WI38 (cell line): ENCODE results near the gene OR1E2.
A peak's percentile ranks its signal among the peaks of the same experiment; 100 is the strongest.

Experiments used
- H3K4me3 ChIP-seq: 2 replicates; pipeline ENCODE4 v1.5.1; 2011; ENCODE audit warnings: low read depth, mild to moderate bottlenecking, control low read depth, low read length
- CTCF ChIP-seq: IDR thresholded peaks from 2 replicates; pipeline ENCODE4 v1.5.1; 2012; ENCODE audit warnings: low read depth, mild to moderate bottlenecking, control low read depth, low read length

The OR1E2 gene

GRCh38 chr17:3433741-3434140, at the start of gene OR1E2:
OR1E2 (minus strand) TSS chr17:3433841; CDS start chr17:3433841, 0 bp downstream.
- no peak within 1 kb of the TSS for H3K4me3 ChIP-seq
- no peak for TF ChIP-seq CTCF

GRCh38 chr17:3482852-3483251, 49.2 kb upstream of the OR1E2 start:
- no peak overlapping the region for H3K4me3 ChIP-seq
- no peak for TF ChIP-seq CTCF

GRCh38 chr17:3479988-3480387, 46.3 kb upstream of the OR1E2 start:
- no peak overlapping the region for H3K4me3 ChIP-seq
- TF ChIP-seq CTCF, result no peak

GRCh38 chr17:3475812-3476610, 42.4 kb upstream of the OR1E2 start, which contains the start of gene ASPA:
ASPA (plus strand) TSS chr17:3475997; CDS start chr17:3476160, 163 bp downstream.
- no peak for TF ChIP-seq CTCF
- H3K4me3 ChIP-seq, result peak within 1 kb of the TSS; percentile 50

GRCh38 chr17:3475251-3475685, 41.6 kb upstream of the OR1E2 start:
- no peak overlapping the region for H3K4me3 ChIP-seq
- TF ChIP-seq CTCF, result no peak

- H3K4me3 ChIP-seq, result no peak overlapping the region
- no peak for TF ChIP-seq CTCF
These were observed 40.6 kb upstream of the OR1E2 start for GRCh38 chr17:3474212-3474611.

GRCh38 chr17:3472137-3472536, 38.5 kb upstream of the OR1E2 start:
- TF ChIP-seq CTCF, result no peak
- no peak overlapping the region for H3K4me3 ChIP-seq
